Ovary (tissue), 9 donors: ENCODE data around the gene GDI2. TPM values are rescaled to one million over a fixed set of nuclear protein-coding genes. Genes with fewer than 3 reads are reported as not detected.

Source experiments
- DNase-seq, 5 donors: peaks; one replicate each; pipeline ENCODE4 v3.0.0-alpha.2; 2019 to 2020
- H3K27ac ChIP-seq, 2 donors: fragments of 200-600 bp; one replicate each; pipeline versions ENCODE4 v1.5.1 to v1.8.0; 2019 to 2022
- H3K27me3 ChIP-seq: fragments of 200-600 bp; one replicate; pipeline ENCODE4 v1.8.0; 2022
- H3K36me3 ChIP-seq: fragments of 200-600 bp; sonication (generic); one replicate; pipeline ENCODE4 v1.5.1; 2019
- H3K4me1 ChIP-seq: one replicate; pipeline ENCODE4 v1.8.1; 2013; ENCODE audit warnings: mild to moderate bottlenecking, moderate library complexity; ENCODE audit not compliant: insufficient read depth
- H3K4me3 ChIP-seq: fragments of 200-600 bp; sonication (generic); one replicate; pipeline ENCODE4 v1.5.1; 2017
- H3K9me3 ChIP-seq, 2 donors: fragments of 200-600 bp in 1 of 2; sonication (generic) in 1 of 2; one replicate each; pipeline versions ENCODE4 v1.5.1 to v1.8.1; 2013 to 2019; ENCODE audit warnings: mild to moderate bottlenecking in 1 of 2, moderate library complexity in 1 of 2
- CTCF ChIP-seq, 3 donors: fragments of 450-650 bp in 2 of 3; fragments of 200-600 bp in 1 of 3; IDR thresholded peaks; one replicate each; pipeline versions ENCODE4 v1.5.1 to v1.8.0; 2016 to 2022; ENCODE audit warnings: antibody characterized with exemption in 3 of 3, mild to moderate bottlenecking in 1 of 3
- EP300 ChIP-seq: sonication (generic); formaldehyde crosslinking; IDR thresholded peaks from one replicate; pipeline ENCODE4 v1.6.1; 2017; ENCODE audit warnings: antibody characterized with exemption
- POLR2A ChIP-seq: fragments of 450-650 bp; IDR thresholded peaks from one replicate; pipeline ENCODE4 v1.6.1; 2017; ENCODE audit warnings: antibody characterized with exemption, mild to moderate bottlenecking, moderate library complexity
- WGBS, 3 donors: extraction: QIAGEN DNeasy Blood & Tissue Kit in 1 of 3; methylation state at CpG; one replicate each; pipeline versions ENCODE4 v1.1.5 to v1.1.7; 2013 to 2017; 5-methylcytosine and 5-hydroxymethylcytosine counted together
- intact Hi-C, 4 donors: fragments of 100-400 bp; cut with DNase I; formaldehyde crosslinking; loops; one replicate each; pipeline versions ENCODE4 v1.11.0 to v1.15.1; 2022 to 2023
- polyA plus RNA-seq, 2 donors: library from polyadenylated mRNA; stranded (reverse); fragments of 200-250 nt in 1 of 2; fragments of 350-450 nt in 1 of 2; fragmentation: Illumina TruSeq in 1 of 2; extraction: RNeasy Lipid Tissue Mini Kit (QIAGEN cat#74804) in 1 of 2; gene quantifications; one replicate each; pipeline ENCODE4 v1.2.3, GENCODE V29; 2013 to 2014
- total RNA-seq, 7 donors: library from RNA; depleted of rRNA in 2 of 7; stranded (reverse); fragments of >200 nt in 2 of 7; fragmentation: NEBNext Ultra II Directional in 3 of 7; extraction: Animal tissue kit (Norgen Biotek cat#: 25700) in 3 of 7; gene quantifications; one replicate each; pipeline versions ENCODE4 v1.1.0 to v1.2.4, GENCODE V29; 2016 to 2023
- donor health status: DM: no; HTN: no; CAD: no; lungs with moderate emphysema.
- donor health status: DM: no; HTN: no; CAD: no.
- donor health status: Bipolar disorder and iron deficiency.
- donor health status: DM: yes; HTN: yes; CAD: no.
- donor health status: DM: no; HTN: no; CAD: no.
- donor health status: DM: yes; HTN: yes; CAD: no.

GDI2 gene
- total and polyA plus RNA-seq, 9 donors = 111 to 269 (median 177) TPM

GRCh38 chr10:5766189-5766588 lies 47.0 kb downstream of the GDI2 start:
- Histone ChIP-seq H3K4me3 (no peak overlapping the region), H3K4me1 (peaks cover 1% of the 10 kb centered on the region), H3K27me3 (no peaks in the 10 kb centered on the region), H3K9me3 (no peaks in the 10 kb centered on the region), H3K27ac (no peak overlapping the region), H3K36me3 (no peaks in the 10 kb centered on the region)
- no peak for DNase-seq
- intact Hi-C loops = no loop called here
- WGBS, 3 donors = 91 to 96% (median 93%) methylated on average over 2 of the region's 2 CpGs
- TF ChIP-seq EP300 (no peak), CTCF (IDR thresholded peaks at IDR 0.05) (no peak), POLR2A (no peak)

GRCh38 chr10:5765617-5766016 lies 47.6 kb downstream of the GDI2 start:
- Histone ChIP-seq H3K27ac (no peak overlapping the region), H3K36me3 (no peaks in the 10 kb centered on the region), H3K4me3 (no peak overlapping the region), H3K27me3 (no peaks in the 10 kb centered on the region), H3K9me3 (no peaks in the 10 kb centered on the region), H3K4me1 (peaks cover 1% of the 10 kb centered on the region)
- no peak for DNase-seq
- no peak for TF ChIP-seq CTCF (IDR thresholded peaks at IDR 0.05)
- no peak for TF ChIP-seq EP300
- no peak for TF ChIP-seq POLR2A
- intact Hi-C loops = no loop called here
- WGBS, 3 donors = 94 to 95% (median 94%) methylated on average over 2 of the region's 2 CpGs

- 89 to 93% (median 91%) methylated on average over 10 of the region's 10 CpGs for WGBS, 3 donors
- H3K4me3 ChIP-seq = no peak overlapping the region
- no peaks in the 10 kb centered on the region for H3K27me3 ChIP-seq
- H3K4me1 ChIP-seq = peaks cover 1% of the 10 kb centered on the region
- H3K27ac ChIP-seq = no peak overlapping the region
- intact Hi-C loops = no loop called here
- no peaks in the 10 kb centered on the region for H3K9me3 ChIP-seq
- TF ChIP-seq CTCF (IDR thresholded peaks at IDR 0.05) = no peak
- no peak for TF ChIP-seq POLR2A
- no peak for TF ChIP-seq EP300
- no peak for DNase-seq
- H3K36me3 ChIP-seq = no peaks in the 10 kb centered on the region
These were observed 48.6 kb downstream of the GDI2 start for GRCh38 chr10:5764422-5765297.

- WGBS, 3 donors = 30 to 50% (median 36%) methylated on average over 1 of the region's 1 CpG
- intact Hi-C loops = no loop called here
- TF ChIP-seq POLR2A = no peak
- no peak for TF ChIP-seq CTCF (IDR thresholded peaks at IDR 0.05)
- TF ChIP-seq EP300 = no peak
- Histone ChIP-seq H3K27ac (no peak overlapping the region), H3K4me1 (peaks cover 1% of the 10 kb centered on the region), H3K4me3 (no peak overlapping the region), H3K36me3 (no peaks in the 10 kb centered on the region), H3K9me3 (no peaks in the 10 kb centered on the region), H3K27me3 (no peaks in the 10 kb centered on the region)
- DNase-seq = no peak
These were observed 50.7 kb downstream of the GDI2 start for GRCh38 chr10:5762531-5762930.
